NCI-H82 (cell line): ENCODE results near the gene MTA1.

Source experiments
- DNase-seq: peaks from one replicate; lab custom pipeline; 2025; lab: John Stamatoyannopoulos, UW

MTA1 gene

DNA sequence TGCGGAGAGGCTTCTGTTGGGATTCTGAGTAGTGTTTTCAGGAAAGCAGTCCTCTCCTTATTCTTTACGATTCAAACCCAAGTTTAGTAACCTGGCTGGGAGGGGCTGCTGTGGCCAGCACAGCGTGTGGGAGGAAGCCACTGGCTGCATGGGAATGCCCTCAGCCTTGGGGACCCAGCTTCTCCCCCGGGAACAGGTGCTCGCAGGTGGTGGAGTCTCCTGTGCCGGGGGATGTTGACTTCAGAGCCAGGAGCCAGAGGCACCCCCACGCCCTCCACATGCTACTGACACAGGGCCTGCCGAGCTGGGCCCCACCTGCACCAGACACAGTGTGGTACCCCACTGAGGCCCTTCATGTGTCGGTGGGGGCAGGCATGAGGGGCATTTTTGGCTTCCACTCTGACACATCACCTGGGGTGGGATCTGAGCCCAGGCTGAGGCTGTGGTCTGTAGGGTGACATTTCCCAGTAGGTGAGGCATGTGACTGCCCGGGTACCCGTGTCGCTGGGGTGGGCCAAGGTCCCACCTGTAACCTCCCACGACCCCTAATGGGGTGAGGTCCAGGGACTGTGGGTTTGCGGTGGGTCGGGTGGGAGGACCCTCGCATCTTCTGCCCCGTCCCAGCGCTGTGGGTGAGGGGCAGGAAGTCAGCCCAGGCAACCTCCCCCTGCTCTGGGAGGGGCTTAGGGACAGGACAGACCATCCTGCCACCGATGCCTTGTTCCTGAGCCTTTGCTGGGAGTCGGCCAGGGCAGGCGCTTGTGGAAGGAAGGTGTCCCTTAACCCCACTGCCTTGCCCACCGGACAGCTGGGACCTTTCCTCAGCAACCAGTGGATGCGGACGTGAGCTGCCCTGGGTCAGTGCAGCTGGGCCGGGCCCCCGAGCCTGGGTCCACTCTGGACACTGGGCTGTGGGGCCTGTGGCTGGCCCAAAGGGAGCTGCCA is 26.5 kb downstream of the MTA1 start:
- no peak for DNase-seq

- DNase-seq: no peak
Measured at GRCh38 chr14:105446971-105447370, 27.3 kb downstream of the MTA1 start.

DNA sequence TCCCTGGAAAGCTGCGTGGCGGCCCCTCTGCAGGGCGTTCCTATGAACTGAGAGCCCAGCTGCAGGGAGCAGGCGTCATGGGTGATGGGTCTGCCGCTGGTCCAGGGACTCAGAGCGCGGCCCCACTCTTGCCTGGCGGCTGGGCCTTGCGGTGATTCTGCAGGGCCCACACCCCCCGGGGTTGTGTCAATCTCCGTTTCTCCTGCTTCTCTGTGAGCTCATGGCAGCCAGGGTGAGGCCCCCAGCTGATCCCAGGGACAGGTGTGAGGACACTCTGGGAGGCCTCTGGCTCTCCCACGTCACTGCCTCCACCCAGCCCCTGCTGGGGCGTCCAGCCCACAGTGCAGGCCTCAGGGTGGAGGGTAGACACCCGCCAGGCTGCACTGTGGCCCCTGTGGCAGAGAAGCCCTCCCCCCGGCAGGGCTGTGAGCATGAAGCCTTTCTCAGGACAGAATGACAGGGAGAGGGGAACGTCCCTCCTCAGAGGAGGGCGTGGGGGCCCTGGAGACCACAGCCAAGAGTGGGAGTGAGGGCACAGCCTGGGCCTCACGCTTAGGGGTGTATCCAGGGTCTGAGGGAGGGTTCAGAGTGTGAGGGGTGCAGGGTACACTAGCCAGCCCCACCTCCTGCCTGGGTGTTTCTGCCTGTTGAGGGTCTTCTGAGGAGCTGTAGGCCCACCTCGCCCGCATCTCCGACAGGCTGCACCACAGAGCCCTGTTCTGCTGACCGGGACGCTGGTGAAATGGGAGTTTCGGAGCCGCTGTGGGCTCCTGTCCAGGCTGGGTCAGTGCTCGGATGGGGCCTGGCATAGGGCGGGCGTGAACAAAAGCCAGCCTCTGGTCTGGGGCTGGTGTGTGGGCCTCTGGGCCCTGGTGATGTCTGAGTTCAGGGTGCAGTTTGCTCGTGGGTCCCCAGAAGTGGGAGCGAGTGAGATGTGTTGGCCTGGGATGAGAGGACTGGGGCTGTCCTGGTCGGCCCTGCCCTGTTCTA is 28.3 kb downstream of the MTA1 start:
- no peak for DNase-seq

DNA sequence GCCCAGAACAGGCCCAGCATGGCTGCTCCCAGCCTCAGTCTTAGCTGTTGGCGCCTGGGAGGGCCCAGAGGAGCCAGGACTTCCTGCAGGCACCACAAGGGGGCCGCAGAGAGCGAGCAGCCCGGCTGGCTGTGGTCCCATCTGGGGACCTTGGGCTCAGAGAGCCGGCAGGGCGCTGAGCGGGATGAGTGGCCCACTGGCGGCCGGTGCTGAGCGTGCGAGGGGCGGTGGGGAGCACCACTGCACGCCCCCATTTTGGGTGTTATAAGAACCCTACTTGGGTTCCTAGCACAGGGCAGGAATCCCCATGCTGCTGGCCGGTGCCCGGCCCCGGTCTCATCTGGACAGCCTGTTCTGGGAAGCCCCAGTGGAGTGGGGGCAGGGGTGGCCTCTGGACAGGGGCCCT is 29.1 kb downstream of the MTA1 start:
- DNase-seq: peak; percentile 61

- DNase-seq: no peak
Measured at GRCh38 chr14:105449276-105450122, 29.9 kb downstream of the MTA1 start.

GRCh38 chr14:105450123-105450505 is 30.5 kb downstream of the MTA1 start:
- no peak for DNase-seq

DNA sequence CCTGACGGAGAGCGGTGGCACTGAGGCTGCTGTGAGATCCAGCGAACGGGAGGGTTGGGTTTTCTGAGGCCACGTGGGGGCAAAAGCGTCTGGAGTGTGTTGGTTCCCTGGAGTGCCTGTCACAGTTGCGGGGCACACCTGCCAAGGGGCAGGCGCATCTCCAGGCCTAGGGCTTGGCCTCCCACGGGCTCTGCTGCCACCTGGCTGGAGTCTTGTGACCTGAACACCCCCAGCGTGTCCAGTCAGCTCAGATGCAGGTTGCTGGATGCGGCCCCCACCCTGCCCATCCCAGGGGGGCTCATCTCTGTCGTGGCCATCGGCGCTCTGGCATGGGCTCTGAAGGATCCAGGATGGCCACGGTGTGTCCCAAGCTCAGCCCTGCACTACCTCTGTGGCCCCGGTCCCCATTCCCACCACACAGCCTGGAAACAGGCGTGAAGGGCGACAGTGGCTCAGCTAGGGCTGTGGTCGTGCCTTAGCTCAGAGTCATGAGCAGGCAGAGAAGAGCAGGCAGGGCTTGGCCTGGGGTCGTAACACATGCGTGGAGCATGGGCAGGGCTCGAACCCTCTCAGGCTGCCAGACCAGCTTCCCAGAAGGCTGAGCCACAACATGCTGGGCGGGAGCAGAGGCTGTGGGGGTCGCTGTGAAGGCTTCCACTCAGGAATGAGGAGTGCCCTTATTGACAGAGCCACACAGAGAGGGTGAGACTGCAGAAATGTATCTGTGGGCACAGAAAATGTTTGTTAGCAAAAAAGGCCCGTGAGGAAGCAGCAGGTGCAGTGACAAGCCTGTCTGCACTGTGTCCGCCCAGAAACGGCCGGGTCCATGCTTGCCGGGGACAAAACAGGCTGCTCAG is 31.5 kb downstream of the MTA1 start:
- no peak for DNase-seq

DNA sequence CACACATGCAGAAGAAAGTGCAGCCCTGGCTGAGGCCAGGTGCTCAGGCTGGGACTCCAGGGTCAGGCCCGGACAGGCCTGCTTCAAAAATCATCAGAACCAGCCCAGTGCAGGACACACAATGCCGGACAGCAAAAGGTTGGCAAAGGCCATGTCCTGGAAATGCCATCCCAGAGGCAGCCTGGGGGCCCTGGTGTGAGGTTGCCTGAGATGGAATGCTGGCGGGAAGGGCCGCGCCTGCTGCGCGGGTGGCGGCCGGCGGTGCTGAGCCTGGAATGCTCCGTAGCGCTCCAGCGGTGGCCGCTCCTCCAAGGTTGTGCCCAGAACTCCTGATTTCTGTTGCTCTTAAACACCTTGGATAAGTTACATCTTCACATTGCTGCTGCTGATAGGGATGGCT is 33.3 kb downstream of the MTA1 start:
- DNase-seq: no peak

DNA sequence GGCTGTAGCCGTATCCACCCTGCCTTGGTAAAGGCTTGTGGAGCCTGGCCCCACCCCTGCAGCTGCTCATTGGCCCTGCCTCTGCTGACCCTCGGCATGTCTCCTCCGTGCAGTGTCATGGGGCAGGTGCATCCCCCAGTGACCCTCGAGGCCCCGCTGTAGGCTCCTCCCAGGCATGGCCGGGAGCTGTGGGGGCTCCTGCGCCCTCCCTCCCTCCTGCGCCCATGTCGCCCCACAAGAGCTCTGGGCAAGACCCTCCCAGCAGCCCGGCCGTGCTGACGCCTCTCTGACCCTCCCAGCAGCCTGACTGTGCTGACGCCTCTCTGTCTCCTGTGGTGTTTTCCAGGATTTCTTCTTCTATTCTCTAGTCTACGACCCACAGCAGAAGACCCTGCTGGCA is 34.2 kb downstream of the MTA1 start:
- DNase-seq: no peak

- DNase-seq: no peak
Measured at GRCh38 chr14:105455086-105455640, 35.5 kb downstream of the MTA1 start.

- no peak for DNase-seq
Measured at GRCh38 chr14:105455766-105456660, 36.4 kb downstream of the MTA1 start.

DNA sequence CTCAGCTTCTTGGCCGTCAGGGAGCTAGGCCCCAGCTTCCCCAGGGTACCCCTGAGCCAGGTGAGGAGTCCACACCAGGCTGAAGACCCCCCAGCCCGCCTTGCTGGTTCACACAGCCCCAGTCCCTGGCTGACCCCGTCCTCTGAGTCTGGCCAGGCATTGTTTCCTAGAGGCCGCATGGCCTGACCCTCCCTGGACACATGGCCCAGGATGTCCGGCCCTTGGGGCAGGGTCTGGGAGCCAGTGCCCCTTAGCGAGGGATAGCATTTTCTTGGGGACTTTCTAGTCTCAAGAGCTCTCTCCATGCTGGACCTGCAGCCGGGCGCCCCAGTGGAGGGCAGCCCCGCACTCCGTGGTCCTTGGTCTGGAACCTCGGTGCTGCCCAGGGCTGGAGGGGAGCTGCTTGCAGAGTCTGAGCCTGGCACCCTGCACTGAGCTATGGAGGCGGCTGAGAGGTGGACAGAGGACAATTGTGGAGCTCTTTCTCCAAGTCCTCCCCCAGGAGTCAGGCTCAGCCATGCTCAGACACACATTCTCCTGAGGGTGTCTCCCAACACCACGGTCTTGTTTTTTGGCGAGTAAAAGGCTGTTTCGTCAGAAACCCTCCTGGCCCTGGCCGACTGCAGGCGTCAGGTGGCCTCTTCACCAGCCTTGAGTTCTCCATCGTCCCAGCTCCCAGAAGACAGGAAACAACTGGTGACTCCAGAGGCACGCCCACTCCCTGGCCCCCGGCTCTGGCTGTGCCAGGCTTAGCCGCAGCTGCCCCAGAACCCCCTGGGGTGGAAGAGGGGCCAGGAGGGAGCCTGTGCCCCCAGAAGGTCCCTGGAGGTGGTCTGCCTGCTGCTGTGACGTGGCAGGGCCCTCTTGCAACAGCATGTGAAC is 37.4 kb downstream of the MTA1 start:
- DNase-seq: no peak

GRCh38 chr14:105458010-105458409 is 38.4 kb downstream of the MTA1 start:
- DNase-seq: no peak

DNA sequence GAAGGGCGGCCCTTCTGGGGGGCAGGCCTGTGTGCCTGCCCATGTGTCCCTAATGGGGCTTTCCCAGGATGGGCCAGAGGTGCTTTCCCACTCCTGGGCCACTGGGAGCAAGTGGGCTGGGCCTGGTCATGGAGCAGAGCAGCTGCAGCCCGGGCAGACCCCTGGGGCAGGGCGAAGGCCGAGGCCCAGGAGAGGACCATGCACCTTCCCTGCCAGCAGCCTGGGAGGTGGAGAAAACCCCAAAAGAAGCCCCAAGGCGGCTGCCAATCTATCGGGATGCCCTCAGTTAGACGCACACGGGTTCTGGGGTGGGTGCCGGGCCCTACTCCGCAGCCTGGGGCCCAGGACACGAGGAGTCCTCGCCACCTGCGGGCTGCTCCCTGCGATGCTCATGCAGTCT is 38.9 kb downstream of the MTA1 start:
- DNase-seq: no peak

DNA sequence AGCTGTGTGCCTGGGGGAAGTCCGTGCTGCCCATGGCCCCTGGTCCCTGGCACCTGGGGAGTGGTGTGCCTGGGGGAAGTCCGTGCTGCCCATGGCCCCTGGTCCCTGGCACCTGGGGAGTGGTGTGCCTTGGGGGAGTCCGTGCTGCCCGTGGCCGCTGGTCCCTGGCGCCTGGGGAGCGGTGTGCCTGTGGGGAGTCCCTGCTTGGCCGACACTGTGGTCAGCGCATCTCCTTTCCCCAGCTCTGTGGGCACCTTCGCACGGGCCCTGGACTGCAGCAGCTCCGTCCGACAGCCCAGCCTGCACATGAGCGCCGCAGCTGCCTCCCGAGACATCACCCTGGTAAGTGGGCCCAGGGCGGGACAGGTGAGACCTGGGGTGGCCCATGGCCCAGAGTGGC is 40.5 kb downstream of the MTA1 start:
- no peak for DNase-seq

DNA sequence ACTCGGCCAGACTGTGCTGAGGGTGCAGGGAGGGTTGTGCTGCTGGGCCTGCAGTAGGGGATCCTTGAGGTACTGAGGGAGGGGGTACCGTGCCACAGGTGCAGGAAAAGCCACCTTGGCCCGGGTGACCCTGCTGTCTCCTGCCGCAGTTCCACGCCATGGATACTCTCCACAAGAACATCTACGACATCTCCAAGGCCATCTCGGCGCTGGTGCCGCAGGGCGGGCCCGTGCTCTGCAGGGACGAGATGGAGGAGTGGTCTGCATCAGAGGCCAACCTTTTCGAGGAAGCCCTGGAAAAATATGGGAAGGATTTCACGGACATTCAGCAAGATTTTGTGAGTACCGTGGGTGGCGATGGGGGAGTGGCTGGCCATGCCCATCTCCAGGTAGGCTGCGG is 41.0 kb downstream of the MTA1 start:
- DNase-seq: no peak

DNA sequence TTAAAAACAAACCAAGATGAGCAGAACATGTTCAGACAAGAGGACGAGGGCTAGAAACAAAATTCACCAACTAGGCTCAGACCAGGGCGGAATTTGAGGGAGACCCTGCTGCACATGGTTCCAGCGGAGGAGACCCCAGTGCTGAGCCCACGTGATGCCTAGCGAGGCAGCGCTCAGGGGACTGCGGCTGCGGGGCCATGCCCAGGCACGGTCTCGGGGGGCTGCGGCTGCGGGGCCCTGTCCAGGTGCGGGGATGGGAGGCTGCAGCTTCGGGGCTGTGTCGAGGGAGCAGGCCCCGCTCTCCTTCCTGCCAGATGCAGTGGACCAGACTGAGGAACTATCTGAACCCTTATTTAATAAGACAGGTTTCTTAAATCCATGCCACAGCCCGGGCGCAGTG is 42.3 kb downstream of the MTA1 start:
- no peak for DNase-seq

- DNase-seq: no peak
Measured at GRCh38 chr14:105464501-105464900, 44.9 kb downstream of the MTA1 start.
